A172 (cell line): ENCODE measurements around the gene CDKN1A. TPM values are rescaled to one million over a fixed set of nuclear protein-coding genes. Genes with fewer than 3 reads are reported as not detected.

Source experiments
- DNase-seq: peaks from one replicate; pipeline ENCODE4 v3.0.0-alpha.2; 2015; ENCODE audit warnings: low spot score
- total RNA-seq: library from RNA; depleted of rRNA; stranded (reverse); fragments of >200 nt; shearing (Covaris generic); gene quantifications from 2 replicates; pipeline ENCODE4 v1.2.3, GENCODE V29; 2014

CDKN1A gene
- total RNA-seq, 1 experiment from 2014 or later = 207 TPM

DNA sequence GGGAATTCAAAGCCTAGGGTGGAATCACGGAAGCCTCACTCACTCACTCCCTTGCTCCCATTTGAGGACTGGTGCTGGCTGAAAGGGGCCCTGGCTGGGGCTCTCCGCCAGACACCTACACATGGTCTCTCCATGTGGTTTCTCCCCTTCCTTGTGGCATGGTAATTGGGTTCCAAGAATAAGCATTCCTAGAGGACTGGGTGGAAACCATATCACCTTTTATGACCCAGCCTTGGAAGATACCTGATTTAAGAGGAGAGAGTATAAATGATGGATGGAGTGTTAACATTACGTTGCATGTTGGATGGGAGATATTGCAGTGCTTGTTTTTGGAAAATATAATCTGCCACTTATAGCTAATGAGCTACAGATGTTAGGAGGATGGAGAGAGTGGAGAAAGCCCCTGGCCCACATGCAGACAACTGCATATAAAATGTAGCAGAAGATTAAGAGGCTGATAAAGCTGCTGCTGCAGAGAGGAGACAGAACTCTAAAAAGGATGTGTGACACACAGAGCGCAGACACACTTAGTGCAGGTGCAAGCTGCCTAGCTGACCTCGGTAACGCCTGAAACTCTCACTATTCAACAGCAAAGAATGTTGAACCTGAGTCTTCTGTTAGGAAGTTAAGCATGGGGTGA is 23.3 kb upstream of the CDKN1A start:
- DNase-seq = no peak

DNA sequence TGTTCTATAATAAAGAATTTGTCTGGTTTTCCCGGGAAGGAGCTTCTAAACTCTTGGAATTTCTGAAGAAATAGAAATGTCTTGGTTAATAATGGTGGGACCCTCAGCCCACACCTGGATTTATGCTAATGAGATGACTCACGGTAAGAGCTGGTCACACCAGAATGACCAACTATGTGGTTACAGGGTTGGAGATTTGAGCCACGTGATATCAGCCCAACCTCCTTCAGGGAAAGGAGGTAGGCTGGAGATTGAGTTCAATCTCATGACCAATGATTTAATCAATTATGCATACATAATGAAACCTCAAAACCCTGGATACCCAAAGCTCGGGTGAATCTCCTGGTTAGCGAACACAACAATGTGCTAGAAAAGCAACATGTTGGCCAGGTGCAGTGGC is 22.1 kb upstream of the CDKN1A start:
- DNase-seq = no peak

DNA sequence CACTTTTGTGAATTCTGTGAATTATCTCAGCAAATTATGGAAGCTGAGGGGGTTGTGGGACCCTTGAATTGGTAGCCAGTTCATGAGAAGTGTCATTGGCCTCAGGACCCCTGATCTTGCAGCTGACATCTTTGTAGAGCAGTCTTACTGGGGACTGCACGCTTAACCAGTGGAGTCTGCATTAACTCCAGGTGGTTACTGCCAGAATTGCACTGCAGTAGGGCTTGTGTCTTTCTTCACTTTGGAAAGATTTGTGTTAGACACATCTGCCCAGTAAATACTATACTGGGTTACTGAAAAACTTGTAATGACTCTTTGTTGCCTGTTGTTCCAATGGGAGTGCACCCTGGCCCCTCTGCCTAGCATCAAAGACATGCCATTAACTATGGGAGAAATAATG is 21.2 kb upstream of the CDKN1A start:
- no peak for DNase-seq

DNA sequence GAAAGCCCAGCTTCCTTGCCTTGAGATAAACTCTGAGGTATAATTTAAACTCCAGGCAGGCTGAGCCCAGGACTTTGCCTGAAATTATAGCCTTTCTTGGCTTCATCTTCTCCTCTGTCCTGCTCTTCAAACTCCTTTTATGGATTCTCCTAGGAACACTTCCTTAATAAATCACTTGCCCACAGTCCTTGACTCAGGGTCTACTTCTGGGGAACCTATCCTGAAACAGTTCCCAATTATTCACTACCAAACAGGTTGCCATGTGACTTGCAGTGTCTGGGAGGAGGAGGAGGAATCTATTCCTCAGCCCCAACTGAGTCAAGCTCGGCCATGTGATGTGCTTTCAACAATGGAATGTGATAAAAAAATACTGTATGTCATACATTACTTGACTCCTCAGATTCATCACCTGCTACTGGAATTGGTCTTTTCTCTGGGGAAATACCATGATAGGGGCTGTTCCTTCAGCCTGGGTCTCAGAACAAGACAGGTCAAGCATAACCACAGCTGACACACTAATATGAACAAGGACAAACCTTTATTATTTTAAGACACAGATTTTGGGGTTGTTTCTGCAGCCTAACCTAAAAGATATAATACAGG is 20.5 kb upstream of the CDKN1A start:
- DNase-seq = peak; percentile 81

DNA sequence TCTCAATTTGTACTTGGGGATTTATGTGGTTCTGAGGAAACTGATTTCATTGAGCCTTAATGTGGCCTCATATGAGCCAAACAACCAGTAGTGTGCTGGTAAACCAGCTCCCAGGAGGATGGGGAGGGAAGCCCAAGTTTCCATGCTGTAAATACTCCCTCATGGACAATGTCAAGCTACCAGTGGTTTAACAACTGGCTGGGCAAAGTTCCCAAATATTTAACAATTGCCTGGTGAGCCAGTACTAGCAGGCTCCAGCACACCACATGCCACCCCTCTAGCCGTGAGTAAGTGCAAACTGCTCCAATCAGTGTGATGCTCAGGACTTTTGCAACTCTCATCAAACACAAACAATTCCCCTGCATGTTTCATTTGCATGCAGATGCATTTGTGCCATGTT is 19.2 kb upstream of the CDKN1A start:
- peak; percentile 52 for DNase-seq

DNA sequence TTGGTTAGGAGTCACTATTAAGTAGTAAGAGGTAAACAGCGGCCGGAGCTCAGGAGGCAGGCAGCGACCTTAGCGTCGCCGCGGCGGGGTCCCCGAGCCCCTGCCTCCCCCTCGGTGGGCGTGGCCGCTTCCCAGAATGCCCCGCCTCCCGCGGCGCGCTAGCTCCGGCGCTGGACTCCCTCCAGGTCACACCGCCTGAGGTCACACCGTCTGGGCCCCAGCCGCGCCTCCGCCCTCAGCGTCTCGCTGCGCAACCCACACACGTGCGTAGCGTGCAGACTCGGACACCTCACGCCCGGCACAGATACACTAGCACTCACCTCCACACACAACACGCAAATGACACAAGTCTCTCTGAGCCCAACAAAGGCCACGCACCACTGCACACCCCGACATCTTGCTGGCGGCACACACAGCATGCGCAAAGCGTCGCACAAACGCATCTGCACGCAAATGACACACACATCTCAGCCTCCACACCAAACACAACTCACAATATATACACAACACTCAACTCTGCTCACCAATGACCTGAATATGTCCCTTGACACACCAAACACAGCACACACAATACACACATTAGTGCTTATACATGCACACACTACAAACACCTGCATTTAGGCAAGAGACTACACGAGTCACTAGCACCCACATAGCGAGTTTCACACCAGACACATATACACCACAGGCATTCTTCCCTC is 17.6 kb upstream of the CDKN1A start:
- no peak for DNase-seq

DNA sequence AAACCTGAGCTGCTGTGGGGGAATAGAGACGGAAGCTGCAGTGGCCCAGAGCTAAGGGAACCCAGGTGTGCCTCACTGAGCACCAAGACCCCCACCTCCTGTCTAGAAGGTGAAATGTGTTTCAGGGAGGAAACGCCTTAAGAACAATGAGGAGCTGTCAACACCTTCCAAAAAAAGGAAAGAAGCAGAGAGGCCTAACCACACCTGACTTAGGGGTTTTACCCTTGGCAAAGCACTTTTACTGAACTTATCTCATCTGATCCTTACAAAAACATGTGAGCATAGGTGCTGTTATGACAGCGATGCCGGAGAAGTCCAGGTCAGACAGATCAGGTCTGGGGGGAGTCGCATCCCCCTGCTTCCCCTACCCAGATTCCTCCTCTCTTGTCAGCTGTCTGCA is 16.1 kb upstream of the CDKN1A start:
- no peak for DNase-seq

DNA sequence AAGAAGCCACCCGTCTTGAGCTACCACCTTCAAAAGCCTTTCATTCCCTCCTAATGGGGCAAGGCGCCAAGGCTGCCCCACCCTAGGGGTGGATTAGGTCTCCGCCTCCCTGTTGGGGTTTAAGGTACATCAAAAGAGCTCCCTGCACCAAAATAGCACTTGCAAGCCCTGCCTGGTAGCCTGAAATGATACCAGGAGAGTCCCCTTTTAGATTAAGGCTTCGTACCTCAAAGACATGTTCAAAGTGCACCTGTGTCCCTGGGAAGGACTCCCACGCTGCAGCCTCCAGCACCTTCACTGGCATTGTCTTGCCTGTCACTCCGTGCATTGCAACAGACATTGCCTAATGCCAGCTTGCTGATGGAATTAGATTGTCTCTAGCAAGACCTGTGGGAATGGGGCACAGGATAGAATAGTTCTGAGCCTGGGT is 15.7 kb upstream of the CDKN1A start:
- DNase-seq = no peak

DNA sequence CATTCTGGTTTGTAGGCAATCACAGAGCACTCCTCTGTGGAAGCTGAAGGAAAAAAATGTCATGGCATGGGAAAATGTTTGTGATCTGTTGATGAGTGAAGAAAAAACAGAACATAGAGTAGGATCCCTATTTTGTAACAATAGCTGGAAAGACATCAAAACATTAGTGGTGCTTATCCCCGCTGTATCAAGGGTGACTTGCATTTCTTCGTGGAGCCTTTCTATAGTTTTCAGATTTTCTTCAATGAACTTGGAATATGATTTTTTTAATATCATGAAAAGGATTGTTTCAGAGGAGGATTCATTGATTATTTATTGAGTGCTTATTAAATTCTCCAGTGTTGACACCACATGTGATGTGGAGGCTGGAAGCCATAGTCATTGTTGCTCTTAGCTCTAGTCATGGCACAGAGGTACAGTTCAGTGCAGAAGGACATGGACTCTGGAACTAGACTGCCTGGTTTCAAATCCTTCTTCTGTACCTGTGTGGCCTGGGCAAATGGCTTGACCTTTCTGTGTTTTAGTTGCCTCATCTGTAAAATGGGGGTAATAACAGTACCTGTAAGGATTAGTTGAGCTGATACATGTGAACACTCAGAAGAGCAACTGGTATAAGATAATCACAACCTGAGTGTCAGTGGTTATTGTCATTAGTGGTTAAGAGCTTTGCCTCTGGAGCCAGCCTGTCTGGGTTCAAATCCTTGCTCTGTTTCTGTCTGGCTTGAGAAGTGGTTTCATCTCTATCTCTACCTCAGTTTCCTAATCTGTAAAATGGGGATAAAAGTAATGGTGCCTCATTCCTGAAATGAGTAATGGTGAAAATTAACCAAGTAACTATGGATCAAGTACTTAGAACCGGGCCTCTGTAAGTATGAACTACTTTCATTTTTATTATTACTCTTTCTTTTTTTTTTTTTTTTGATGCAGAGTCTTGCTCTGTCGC is 14.7 kb upstream of the CDKN1A start:
- DNase-seq = no peak

DNA sequence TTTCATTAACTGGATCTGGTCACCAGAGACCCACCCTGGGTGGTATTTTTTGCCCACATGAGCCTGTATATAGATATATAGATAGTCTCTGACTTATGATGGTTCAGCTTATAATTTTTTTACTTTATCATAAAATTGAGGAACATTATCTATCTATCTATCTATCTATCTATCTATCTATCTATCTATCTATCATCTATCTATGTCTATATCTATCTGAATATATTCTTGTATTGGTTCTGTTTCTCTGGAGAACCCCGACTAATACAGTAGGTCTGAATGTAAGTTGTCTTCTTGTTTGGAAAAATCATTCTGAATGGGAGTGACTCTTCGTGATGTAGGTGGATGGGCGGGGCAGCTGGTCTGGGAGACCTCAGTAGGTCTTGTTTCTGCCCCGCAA is 13.3 kb upstream of the CDKN1A start:
- no peak for DNase-seq

DNA sequence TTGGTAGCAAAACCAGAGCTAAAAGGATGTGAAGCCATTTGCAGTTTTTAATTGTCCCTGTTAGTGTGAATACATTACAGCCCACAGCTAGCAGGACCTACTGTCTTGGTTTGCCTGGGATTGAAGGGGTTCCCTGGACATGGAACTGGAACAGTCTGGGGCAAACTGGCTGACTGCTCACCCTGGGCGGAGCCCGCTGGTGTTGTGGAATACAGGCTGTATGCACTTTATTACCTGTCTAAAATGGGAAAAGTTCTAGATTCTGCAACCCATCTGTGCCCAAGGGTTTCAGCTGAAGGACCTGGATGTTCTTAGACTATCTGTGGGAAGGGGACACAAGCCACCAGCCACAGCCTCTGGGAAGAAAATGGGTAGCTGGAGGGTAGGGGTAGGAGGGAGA is 12.2 kb upstream of the CDKN1A start:
- DNase-seq = no peak

DNA sequence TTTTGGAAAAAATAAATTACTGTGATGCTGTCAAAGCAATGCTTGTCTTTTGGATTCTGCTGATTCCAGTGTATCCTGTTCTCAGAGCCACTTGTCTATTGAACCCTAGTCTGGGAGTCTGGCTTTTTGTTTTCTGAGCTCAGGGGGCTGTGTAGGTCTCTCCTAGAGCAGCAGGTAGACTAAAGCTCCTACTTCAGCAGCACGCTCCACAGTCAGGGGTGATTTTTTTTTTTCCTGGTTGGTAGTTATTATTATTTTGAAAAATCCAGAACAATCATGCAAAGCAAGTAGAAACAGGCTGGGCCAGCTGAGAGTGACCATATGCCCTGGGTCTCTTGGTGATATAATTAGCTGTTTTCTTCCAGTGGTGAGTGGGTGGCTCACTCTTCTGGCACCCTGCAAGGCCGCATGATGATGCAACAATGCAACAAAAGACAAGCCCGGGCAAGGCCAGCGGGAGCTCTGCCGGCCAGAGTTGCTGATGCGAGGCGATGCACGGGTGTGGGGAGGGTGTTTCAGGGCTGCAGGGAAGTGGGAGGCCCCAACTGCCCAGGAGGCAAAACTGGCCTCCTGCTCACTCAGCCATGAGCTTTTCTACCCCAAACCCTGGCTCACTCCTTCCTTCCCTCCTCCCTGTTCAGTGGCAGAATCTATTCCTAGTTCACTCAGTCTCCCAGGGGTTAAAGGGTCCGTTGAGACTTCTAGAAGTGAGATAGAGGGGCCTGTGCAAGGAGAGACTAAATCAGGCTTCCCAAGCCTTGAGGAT is 11.5 kb upstream of the CDKN1A start:
- peak; percentile 84 for DNase-seq

DNA sequence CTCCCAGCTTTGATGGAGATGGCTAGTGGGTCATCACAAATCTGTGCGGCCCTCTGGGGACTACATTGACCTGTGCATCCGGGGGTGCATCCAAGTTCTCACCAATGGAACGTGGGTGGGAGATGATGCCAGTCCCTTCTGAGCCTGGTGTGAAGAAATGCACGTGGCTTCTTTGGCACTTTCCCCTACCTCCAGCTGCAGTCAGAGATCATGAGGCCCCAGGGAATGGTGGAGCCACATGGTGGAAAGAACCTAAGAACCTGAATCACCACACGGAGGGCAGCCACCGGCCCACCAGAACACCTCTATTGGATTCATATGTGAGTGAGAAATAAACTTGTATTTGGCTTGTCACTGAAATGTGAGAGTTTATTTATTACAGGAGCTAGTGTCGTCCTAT is 9.9 kb upstream of the CDKN1A start:
- no peak for DNase-seq

DNA sequence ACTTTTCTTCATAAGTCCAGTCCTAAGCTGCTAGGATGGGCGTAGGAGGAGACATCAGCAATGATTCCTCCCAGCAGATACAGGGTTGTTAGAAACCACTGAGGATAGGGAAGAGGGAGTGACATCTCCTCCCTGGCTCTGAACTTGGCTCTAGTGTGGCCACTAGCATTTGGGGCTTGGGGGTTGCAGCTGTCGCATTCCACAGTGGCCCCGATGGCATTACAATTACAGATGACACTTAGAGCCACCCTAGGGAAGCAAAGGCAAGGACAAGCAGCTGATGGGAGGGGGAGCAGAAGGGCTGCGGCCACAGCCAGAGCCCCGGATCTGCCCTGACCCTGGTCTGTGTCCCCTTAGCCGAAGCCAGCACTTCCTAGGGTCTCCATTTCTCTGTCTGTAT is 9.5 kb upstream of the CDKN1A start:
- no peak for DNase-seq

DNA sequence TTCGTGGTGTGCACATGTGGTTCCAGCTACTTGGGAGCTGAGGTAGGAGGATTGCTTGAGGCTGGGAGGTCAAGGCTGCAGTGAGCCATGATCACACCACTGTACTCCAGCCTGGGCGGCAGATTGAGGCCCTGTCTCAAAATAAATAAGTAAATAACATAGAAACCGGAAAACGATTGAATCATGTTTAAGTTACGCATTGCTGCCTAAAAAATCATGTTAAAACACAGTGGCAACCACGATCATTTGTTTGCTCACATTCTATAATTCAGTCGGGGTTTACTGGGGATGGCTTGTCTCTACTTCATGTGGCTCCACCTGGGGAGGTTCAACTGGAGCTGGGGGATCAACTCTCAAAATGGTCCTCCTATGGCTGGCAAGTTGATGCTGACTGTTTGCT is 8.2 kb upstream of the CDKN1A start:
- DNase-seq = no peak

DNA sequence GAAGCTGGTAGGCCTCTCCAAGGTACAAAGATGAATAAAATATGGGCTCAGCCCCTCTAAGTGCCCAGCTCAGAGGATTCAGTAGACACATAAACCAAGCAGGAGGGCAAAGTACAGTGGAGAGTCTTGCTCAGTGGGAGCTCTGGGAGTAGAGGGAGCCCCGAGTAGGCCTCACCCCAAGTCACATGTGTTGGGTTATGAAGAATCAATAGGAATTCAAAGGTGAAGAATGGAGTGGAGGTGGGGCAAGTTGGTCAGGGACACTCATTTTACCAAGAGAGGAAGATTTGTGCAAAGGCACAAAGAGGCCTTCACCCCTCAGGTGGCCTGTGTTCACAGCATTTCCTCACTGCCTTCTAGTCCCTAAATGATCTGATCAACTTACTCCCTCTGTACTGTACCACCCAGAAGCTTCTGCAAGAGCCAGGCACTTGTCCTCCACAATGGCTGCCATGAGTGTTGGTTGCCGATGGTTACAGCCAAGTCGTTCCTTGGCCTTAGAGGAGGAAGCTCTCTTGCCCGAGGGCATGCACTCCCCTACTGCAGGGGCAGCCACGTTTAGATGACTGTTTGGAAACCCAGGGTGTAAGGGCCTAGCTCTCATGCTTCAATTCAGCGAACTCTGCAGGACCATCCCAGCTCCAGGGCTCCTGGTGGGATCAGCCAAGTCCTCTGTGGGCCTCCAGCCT is 6.7 kb upstream of the CDKN1A start:
- DNase-seq = no peak

DNA sequence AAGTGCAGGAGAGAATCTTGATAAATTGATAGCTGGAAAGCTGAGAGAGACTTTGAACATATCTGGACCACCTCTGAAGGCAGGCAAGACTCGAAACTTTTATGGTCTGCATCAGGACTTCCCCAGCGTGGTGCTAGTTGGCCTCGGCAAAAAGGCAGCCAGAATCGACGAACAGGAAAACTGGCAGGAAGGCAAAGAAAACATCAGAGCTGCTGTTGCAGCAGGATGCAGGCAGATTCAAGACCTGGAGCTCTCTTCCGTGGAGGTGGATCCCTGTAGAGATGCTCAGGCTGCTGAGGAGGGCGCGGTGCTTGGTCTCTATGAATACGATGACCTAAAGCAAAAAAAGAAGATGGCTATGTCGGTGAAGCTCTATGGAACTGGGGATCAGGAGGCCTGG is 4.6 kb upstream of the CDKN1A start:
- DNase-seq = no peak

DNA sequence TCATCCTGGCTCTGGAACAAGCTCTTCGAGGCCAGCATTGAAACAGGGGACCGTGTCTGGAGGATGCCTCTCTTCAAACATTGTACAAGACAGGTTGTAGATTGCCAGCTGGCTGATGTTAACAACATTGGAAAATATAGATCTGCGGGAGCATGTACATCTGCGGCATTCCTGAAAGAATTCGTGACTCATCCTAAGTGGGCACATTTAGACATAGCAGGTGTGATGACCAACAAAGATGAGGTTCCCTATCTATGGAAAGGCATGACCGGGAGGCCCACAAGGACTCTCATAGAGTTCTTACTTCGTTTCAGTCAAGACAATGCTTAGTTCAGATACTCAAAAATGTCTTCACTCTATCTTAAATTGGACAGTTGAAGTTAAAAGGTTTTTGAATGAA is 3.6 kb upstream of the CDKN1A start:
- DNase-seq = no peak

DNA sequence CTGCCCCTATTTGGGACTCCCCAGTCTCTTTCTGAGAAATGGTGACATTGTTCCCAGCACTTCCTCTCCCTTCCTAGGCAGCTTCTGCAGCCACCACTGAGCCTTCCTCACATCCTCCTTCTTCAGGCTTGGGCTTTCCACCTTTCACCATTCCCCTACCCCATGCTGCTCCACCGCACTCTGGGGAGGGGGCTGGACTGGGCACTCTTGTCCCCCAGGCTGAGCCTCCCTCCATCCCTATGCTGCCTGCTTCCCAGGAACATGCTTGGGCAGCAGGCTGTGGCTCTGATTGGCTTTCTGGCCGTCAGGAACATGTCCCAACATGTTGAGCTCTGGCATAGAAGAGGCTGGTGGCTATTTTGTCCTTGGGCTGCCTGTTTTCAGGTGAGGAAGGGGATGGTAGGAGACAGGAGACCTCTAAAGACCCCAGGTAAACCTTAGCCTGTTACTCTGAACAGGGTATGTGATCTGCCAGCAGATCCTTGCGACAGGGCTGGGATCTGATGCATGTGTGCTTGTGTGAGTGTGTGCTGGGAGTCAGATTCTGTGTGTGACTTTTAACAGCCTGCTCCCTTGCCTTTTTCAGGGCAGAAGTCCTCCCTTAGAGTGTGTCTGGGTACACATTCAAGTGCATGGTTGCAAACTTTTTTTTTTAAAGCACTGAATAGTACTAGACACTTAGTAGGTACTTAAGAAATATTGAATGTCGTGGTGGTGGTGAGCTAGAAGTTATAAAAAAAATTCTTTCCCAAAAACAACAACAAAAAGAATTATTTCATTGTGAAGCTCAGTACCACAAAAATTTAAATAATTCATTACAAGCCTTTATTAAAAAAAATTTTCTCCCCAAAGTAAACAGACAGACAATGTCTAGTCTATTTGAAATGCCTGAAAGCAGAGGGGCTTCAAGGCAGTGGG is 2.1 kb upstream of the CDKN1A start:
- no peak for DNase-seq
